Measurements from ENCODE around the gene ICE2. TPM values are rescaled to one million over a fixed set of nuclear protein-coding genes. Genes with fewer than 3 reads are reported as not detected.
"Not testable (repeated sequence)": the region's sequence is repeated elsewhere in the genome, so short reads cannot be mapped to it uniquely, and the experiment has no call there.

Gene ICE2
- total and polyA plus RNA-seq, 4 donors = 5.7 to 26.6 (median 16.8) TPM

- Histone ChIP-seq H3K27ac (ENCODE audit: low read depth in 1 of 2, low read length in 2 of 2) (no peak overlapping the region), H3K27me3 (ENCODE audit: control insufficient read depth in 4 of 4, insufficient read depth in 4 of 4, low read length in 3 of 4) (no peaks in the 10 kb centered on the region), H3K9me3 (ENCODE audit: control insufficient read depth in 4 of 4, low read length in 3 of 4) (no peaks in the 10 kb centered on the region), H3K36me3 (ENCODE audit: control insufficient read depth in 4 of 4, insufficient read depth in 3 of 4, low read depth in 1 of 4, low read length in 3 of 4) (no peaks in the 10 kb centered on the region), H3K9ac (ENCODE audit: low read depth in 1 of 2, low read length in 2 of 2) (no peak overlapping the region), H3K4me1 (ENCODE audit: control insufficient read depth in 4 of 4, insufficient read depth in 4 of 4, low read length in 3 of 4) (peaks cover 0 to 13% (median 9%) of the 10 kb centered on the region in 4 donors), H3K4me3 (ENCODE audit: low read depth in 1 of 3, low read length in 3 of 3) (no peak overlapping the region)
- 47% methylated on average over 2 of the region's 2 CpGs for WGBS
- no peak for TF ChIP-seq ATF3 (IDR thresholded peaks at IDR 0.05)
- no peak for TF ChIP-seq HNF4A (conservative IDR thresholded peaks at IDR 0.05)
- no peak for TF ChIP-seq RXRA (IDR thresholded peaks at IDR 0.05)
- no peak for TF ChIP-seq JUND (IDR thresholded peaks at IDR 0.05)
- TF ChIP-seq EGR1 (IDR thresholded peaks at IDR 0.05; ENCODE audit: low read depth in 2 of 2) = no peak
- TF ChIP-seq RAD21 (IDR thresholded peaks at IDR 0.05) = no peak
- no peak for TF ChIP-seq HNF4G (IDR thresholded peaks at IDR 0.05)
- no peak for TF ChIP-seq FOXA2 (IDR thresholded peaks at IDR 0.05)
- no peak for TF ChIP-seq ZBTB33 (IDR thresholded peaks at IDR 0.05)
- no peak for TF ChIP-seq GABPA (IDR thresholded peaks at IDR 0.05 in 1 of 2, conservative IDR thresholded peaks at IDR 0.05 in 1 of 2)
- TF ChIP-seq NR2F2 (IDR thresholded peaks at IDR 0.05) = no peak
- TF ChIP-seq, protein P1, sequence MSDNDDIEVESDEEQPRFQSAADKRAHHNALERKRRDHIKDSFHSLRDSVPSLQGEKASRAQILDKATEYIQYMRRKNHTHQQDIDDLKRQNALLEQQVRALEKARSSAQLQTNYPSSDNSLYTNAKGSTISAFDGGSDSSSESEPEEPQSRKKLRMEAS (IDR thresholded peaks at IDR 0.05) = no peak
- TF ChIP-seq, protein P2, sequence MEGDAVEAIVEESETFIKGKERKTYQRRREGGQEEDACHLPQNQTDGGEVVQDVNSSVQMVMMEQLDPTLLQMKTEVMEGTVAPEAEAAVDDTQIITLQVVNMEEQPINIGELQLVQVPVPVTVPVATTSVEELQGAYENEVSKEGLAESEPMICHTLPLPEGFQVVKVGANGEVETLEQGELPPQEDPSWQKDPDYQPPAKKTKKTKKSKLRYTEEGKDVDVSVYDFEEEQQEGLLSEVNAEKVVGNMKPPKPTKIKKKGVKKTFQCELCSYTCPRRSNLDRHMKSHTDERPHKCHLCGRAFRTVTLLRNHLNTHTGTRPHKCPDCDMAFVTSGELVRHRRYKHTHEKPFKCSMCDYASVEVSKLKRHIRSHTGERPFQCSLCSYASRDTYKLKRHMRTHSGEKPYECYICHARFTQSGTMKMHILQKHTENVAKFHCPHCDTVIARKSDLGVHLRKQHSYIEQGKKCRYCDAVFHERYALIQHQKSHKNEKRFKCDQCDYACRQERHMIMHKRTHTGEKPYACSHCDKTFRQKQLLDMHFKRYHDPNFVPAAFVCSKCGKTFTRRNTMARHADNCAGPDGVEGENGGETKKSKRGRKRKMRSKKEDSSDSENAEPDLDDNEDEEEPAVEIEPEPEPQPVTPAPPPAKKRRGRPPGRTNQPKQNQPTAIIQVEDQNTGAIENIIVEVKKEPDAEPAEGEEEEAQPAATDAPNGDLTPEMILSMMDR (IDR thresholded peaks at IDR 0.05; ENCODE audit: low read depth, low read length, missing input control) = no peak
- no peak for TF ChIP-seq YY1 (IDR thresholded peaks at IDR 0.05)
- TF ChIP-seq TAF1 (conservative IDR thresholded peaks at IDR 0.05) = no peak
- TF ChIP-seq REST (IDR thresholded peaks at IDR 0.05) = no peak
- no peak for TF ChIP-seq SP1 (IDR thresholded peaks at IDR 0.05)
- TF ChIP-seq FOXA1 (IDR thresholded peaks at IDR 0.05) = no peak
- no peak for DNase-seq (ENCODE audit: low spot score)
Observed at GRCh38 chr15:60405399-60405798, 73.5 kb downstream of the ICE2 start.

GRCh38 chr15:60404351-60404750 lies 74.6 kb downstream of the ICE2 start:
- not testable (repeated sequence) for H3K36me3 ChIP-seq (ENCODE audit: control insufficient read depth in 4 of 4, insufficient read depth in 3 of 4, low read depth in 1 of 4, low read length in 3 of 4); H3K27ac ChIP-seq (ENCODE audit: low read depth in 1 of 2, low read length in 2 of 2); H3K4me3 ChIP-seq (ENCODE audit: low read depth in 1 of 3, low read length in 3 of 3); DNase-seq (ENCODE audit: low spot score); H3K27me3 ChIP-seq (ENCODE audit: control insufficient read depth in 4 of 4, insufficient read depth in 4 of 4, low read length in 3 of 4); H3K9ac ChIP-seq (ENCODE audit: low read depth in 1 of 2, low read length in 2 of 2); H3K9me3 ChIP-seq (ENCODE audit: control insufficient read depth in 4 of 4, low read length in 3 of 4)
- H3K4me1 ChIP-seq (ENCODE audit: control insufficient read depth in 4 of 4, insufficient read depth in 4 of 4, low read length in 3 of 4) = peaks cover 0 to 13% (median 9%) of the 10 kb centered on the region in 4 donors
- WGBS = 97% methylated on average over 12 of the region's 12 CpGs

Data from liver (tissue), 9 donors.